ENCODE measurements around the gene UBALD2.
"Not testable (repeated sequence)": the region's sequence is repeated elsewhere in the genome, so short reads cannot be mapped to it uniquely, and the experiment has no call there.

The UBALD2 gene

GRCh38 chr17:76278268-76278908 is 13.2 kb downstream of the UBALD2 start:
- DNase-seq (ENCODE audit: low read depth): no peak

GRCh38 chr17:76278952-76279741 is 14.0 kb downstream of the UBALD2 start:
- peak; percentile 57 for DNase-seq (ENCODE audit: low read depth)

GRCh38 chr17:76279742-76280287 is 14.7 kb downstream of the UBALD2 start:
- DNase-seq (ENCODE audit: low read depth): no peak

- DNase-seq (ENCODE audit: low read depth): no peak
Observed at GRCh38 chr17:76280650-76281049, 15.5 kb downstream of the UBALD2 start.

- no peak for DNase-seq (ENCODE audit: low read depth)
Observed at GRCh38 chr17:76281573-76282371, 16.6 kb downstream of the UBALD2 start.

GRCh38 chr17:76292567-76292966 is 27.4 kb downstream of the UBALD2 start:
- no peak for DNase-seq (ENCODE audit: low read depth)

GRCh38 chr17:76293106-76293505 is 28.0 kb downstream of the UBALD2 start:
- no peak for DNase-seq (ENCODE audit: low read depth)

- DNase-seq (ENCODE audit: low read depth): no peak
Observed at GRCh38 chr17:76296186-76296585, 31.0 kb downstream of the UBALD2 start.

- DNase-seq (ENCODE audit: low read depth): no peak
Observed at GRCh38 chr17:76296889-76297288, 31.7 kb downstream of the UBALD2 start.

GRCh38 chr17:76297436-76297835 is 32.3 kb downstream of the UBALD2 start:
- DNase-seq (ENCODE audit: low read depth): no peak

GRCh38 chr17:76304226-76305134 is 39.3 kb downstream of the UBALD2 start:
- DNase-seq (ENCODE audit: low read depth): no peak

- not testable (repeated sequence) for DNase-seq (ENCODE audit: low read depth)
Observed at GRCh38 chr17:76305135-76305454, 39.9 kb downstream of the UBALD2 start.

GRCh38 chr17:76307299-76307965 is 42.3 kb downstream of the UBALD2 start:
- DNase-seq (ENCODE audit: low read depth): no peak

- no peak for DNase-seq (ENCODE audit: low read depth)
Observed at GRCh38 chr17:76307966-76308338, 42.8 kb downstream of the UBALD2 start, which contains the start of gene QRICH2. Gene QRICH2 (minus strand): TSS chr17:76308276. CDS start chr17:76307998, 278 bp downstream.

GRCh38 chr17:76309461-76309860 is 44.3 kb downstream of the UBALD2 start:
- DNase-seq (ENCODE audit: low read depth): no peak

GRCh38 chr17:76312735-76313134 is 47.6 kb downstream of the UBALD2 start:
- no peak for DNase-seq (ENCODE audit: low read depth)

GRCh38 chr17:76314392-76315227 is 49.5 kb downstream of the UBALD2 start:
- DNase-seq (ENCODE audit: low read depth): peak; percentile 79

- no peak for DNase-seq (ENCODE audit: low read depth)
Observed at GRCh38 chr17:76317535-76317934, 52.4 kb downstream of the UBALD2 start.

- peak; percentile 61 for DNase-seq (ENCODE audit: low read depth)
Observed at GRCh38 chr17:76318586-76318985, 53.4 kb downstream of the UBALD2 start.

Data from iris pigment epithelial cell (primary cell).